ENCODE data around the gene EXOSC10.

The EXOSC10 gene

DNA sequence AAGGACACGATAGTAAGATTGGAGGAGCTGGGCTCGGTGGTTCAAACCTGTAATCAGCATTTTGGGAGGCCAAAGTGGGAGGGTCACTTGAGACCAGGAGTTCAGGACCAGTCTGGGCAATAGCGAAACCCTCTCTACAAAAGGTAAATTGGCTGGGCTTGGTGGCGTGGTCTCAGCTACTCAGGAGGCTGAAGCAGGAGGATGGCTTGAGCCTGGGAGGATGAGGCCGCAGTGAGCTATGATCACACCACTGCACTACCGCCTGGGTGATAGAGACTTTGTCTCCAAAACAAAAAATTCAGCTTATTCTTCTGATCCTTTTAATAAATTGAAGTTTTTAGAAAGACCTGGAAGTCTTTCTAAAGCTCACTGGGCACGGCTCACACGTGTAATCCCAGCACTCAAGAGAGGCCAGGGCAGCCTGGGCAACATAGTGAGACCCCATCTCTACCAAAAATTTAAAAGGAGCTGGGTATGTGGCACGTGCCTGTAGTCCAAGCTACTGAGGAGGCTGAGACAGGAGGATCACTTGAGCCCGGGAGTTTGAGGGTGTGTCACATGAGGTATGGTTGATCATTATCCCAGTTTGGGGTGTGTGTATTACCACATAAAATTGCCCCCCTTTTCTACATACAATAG lies 67.9 kb downstream of the EXOSC10 start:
- POLR2A ChIA-PET, result interaction anchor here (0.9 kb wide), 1 partner anchor 68 kb away, joined by 3 read pairs; the partner anchor contains the start of gene EXOSC10
- CTCF ChIA-PET, result interaction anchor here (0.6 to 1.2 kb wide), 3 partner anchors 32 to 573 kb away, joined by 3 read pairs; no protein-coding TSS in a partner anchor
- TF ChIP-seq NFRKB (IDR thresholded peaks at IDR 0.05) (no peak), CTBP1 (IDR thresholded peaks at IDR 0.05; ENCODE audit: borderline replicate concordance) (no peak), ELF4 (IDR thresholded peaks at IDR 0.05) (no peak), PKNOX1 (IDR thresholded peaks at IDR 0.05) (no peak), TARDBP (IDR thresholded peaks at IDR 0.05) (no peak), BHLHE40 (IDR thresholded peaks at IDR 0.05; ENCODE audit: borderline replicate concordance) (no peak), LEF1 (IDR thresholded peaks at IDR 0.05; ENCODE audit: borderline replicate concordance) (no peak), HDGF (IDR thresholded peaks at IDR 0.05; ENCODE audit: borderline replicate concordance) (no peak), FOXK2 (IDR thresholded peaks at IDR 0.05) (no peak), FOXA1 (IDR thresholded peaks at IDR 0.05) (no peak), ARNT (IDR thresholded peaks at IDR 0.05) (no peak), L3MBTL2 (conservative IDR thresholded peaks at IDR 0.05) (no peak), FOXM1 (IDR thresholded peaks at IDR 0.05; ENCODE audit: borderline replicate concordance) (no peak), SP1 (IDR thresholded peaks at IDR 0.05) (no peak), SUZ12 (IDR thresholded peaks at IDR 0.05) (no peak), ZNF384 (IDR thresholded peaks at IDR 0.05) (no peak)
- no peak for DNase-seq (ENCODE audit: extremely low spot score)

DNA sequence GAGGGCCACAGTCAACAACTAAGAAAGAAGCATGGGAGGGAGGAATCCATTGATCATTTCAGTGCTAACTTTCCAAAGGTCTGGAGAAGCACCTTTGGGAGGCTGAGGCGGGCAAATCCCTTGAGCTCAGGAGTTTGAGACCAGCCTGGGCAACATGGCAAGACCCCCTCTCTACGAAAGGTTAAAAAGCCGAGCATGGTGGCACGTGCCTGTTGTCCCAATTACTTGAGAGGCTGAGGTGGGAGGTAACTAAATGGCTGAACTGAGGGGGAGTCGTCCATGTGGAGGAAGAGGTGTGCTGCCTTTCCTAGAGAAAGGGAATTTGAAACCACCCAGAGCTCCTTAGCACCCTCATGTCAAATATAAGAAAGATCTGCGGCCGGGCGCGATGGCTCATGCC lies 68.8 kb downstream of the EXOSC10 start:
- TF ChIP-seq ZNF384 (IDR thresholded peaks at IDR 0.05) (no peak), NFRKB (IDR thresholded peaks at IDR 0.05) (no peak), L3MBTL2 (conservative IDR thresholded peaks at IDR 0.05) (no peak), PKNOX1 (IDR thresholded peaks at IDR 0.05) (no peak), FOXK2 (IDR thresholded peaks at IDR 0.05) (no peak), SP1 (IDR thresholded peaks at IDR 0.05) (no peak)
- DNase-seq (ENCODE audit: extremely low spot score), result no peak
- ChIA-PET POLR2A (no interaction called here), CTCF (no interaction called here)

GRCh38 chr1:11028018-11028417 lies 71.7 kb downstream of the EXOSC10 start:
- ChIA-PET CTCF (no interaction called here), POLR2A (no interaction called here)
- no peak for TF ChIP-seq NFRKB (IDR thresholded peaks at IDR 0.05)
- TF ChIP-seq TARDBP (IDR thresholded peaks at IDR 0.05), result no peak
- no peak for TF ChIP-seq FOXK2 (IDR thresholded peaks at IDR 0.05)
- TF ChIP-seq HDGF (IDR thresholded peaks at IDR 0.05; ENCODE audit: borderline replicate concordance), result no peak
- TF ChIP-seq ZNF384 (IDR thresholded peaks at IDR 0.05), result no peak
- no peak for TF ChIP-seq CTBP1 (IDR thresholded peaks at IDR 0.05; ENCODE audit: borderline replicate concordance)
- TF ChIP-seq ARNT (IDR thresholded peaks at IDR 0.05), result no peak
- TF ChIP-seq FOXA1 (IDR thresholded peaks at IDR 0.05), result no peak
- no peak for TF ChIP-seq LEF1 (IDR thresholded peaks at IDR 0.05; ENCODE audit: borderline replicate concordance)
- no peak for TF ChIP-seq FOXM1 (IDR thresholded peaks at IDR 0.05; ENCODE audit: borderline replicate concordance)
- no peak for TF ChIP-seq BHLHE40 (IDR thresholded peaks at IDR 0.05; ENCODE audit: borderline replicate concordance)
- no peak for TF ChIP-seq ELF4 (IDR thresholded peaks at IDR 0.05)
- TF ChIP-seq L3MBTL2 (conservative IDR thresholded peaks at IDR 0.05), result no peak
- no peak for TF ChIP-seq SUZ12 (IDR thresholded peaks at IDR 0.05)
- no peak for TF ChIP-seq SP1 (IDR thresholded peaks at IDR 0.05)
- TF ChIP-seq PKNOX1 (IDR thresholded peaks at IDR 0.05), result no peak
- DNase-seq (ENCODE audit: extremely low spot score), result no peak

DNA sequence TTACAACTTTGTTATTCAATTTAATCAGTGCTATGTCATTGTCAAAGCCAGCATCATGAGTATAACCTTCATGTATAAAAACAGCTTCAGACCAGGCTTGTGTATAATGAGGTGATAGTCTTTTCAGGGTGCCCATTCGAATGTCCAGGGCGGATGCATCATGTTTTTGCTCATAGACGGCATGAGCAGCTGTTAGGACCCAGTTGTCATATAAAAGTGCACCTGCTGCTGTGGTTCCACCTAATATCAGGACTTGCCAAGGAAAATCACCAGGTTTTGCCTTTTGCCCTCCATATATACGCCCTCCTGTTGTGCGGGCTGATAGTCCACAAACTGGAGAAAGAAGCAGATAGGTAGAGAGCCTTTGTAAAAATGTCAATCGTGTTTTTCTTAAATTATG lies 72.4 kb downstream of the EXOSC10 start:
- no peak for TF ChIP-seq CTBP1 (IDR thresholded peaks at IDR 0.05; ENCODE audit: borderline replicate concordance)
- POLR2A ChIA-PET, result no interaction called here
- CTCF ChIA-PET, result interaction anchor here (0.7 kb wide), 1 partner anchor 11 kb away, joined by 4 read pairs; no protein-coding TSS in a partner anchor
- no peak for DNase-seq (ENCODE audit: extremely low spot score)

DNA sequence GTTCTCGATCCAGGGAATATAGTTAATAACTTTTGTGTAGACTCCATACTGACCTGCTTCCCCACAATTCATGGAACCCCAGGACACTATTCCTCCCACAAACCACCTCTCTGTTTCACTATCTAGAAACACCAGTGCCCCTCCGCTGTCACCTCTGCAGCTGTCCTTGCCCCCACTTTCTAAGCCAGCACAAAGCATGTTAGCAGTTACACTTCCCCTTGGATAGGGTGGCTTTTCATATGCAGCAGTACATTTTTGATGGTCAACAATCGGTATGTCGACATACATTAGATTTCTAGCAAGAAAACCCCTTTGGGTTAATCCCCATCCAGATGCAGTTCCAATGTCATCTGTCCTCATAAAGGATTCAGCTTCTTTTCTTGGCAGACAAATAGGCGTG lies 72.8 kb downstream of the EXOSC10 start:
- POLR2A ChIA-PET, result no interaction called here

More for the DNA sequence above, 72.8 kb downstream of the EXOSC10 start:
- CTCF ChIA-PET, result interaction anchor here (0.7 kb wide), 1 partner anchor 11 kb away, joined by 4 read pairs; no protein-coding TSS in a partner anchor
- DNase-seq (ENCODE audit: extremely low spot score), result no peak
- no peak for TF ChIP-seq CTBP1 (IDR thresholded peaks at IDR 0.05; ENCODE audit: borderline replicate concordance)
- no peak for TF ChIP-seq PKNOX1 (IDR thresholded peaks at IDR 0.05)
- TF ChIP-seq ELF4 (IDR thresholded peaks at IDR 0.05), result no peak
- TF ChIP-seq SUZ12 (IDR thresholded peaks at IDR 0.05), result no peak
- TF ChIP-seq HDGF (IDR thresholded peaks at IDR 0.05; ENCODE audit: borderline replicate concordance), result no peak
- no peak for TF ChIP-seq ZNF384 (IDR thresholded peaks at IDR 0.05)
- no peak for TF ChIP-seq FOXK2 (IDR thresholded peaks at IDR 0.05)
- TF ChIP-seq SP1 (IDR thresholded peaks at IDR 0.05), result no peak
- no peak for TF ChIP-seq NFRKB (IDR thresholded peaks at IDR 0.05)
- no peak for TF ChIP-seq FOXA1 (IDR thresholded peaks at IDR 0.05)
- TF ChIP-seq LEF1 (IDR thresholded peaks at IDR 0.05; ENCODE audit: borderline replicate concordance), result no peak
- no peak for TF ChIP-seq FOXM1 (IDR thresholded peaks at IDR 0.05; ENCODE audit: borderline replicate concordance)
- TF ChIP-seq ARNT (IDR thresholded peaks at IDR 0.05), result no peak
- no peak for TF ChIP-seq BHLHE40 (IDR thresholded peaks at IDR 0.05; ENCODE audit: borderline replicate concordance)
- TF ChIP-seq L3MBTL2 (conservative IDR thresholded peaks at IDR 0.05), result no peak
- no peak for TF ChIP-seq TARDBP (IDR thresholded peaks at IDR 0.05)

Measured in HEK293T (cell line).